Cerebellar cortex (tissue), 1 donor: ENCODE data around the gene HGFAC.

Experiments used
- DNase-seq: peaks from one replicate; pipeline ENCODE4 v3.0.0-alpha.2; 2015; ENCODE audit warnings: low spot score

The HGFAC gene

GRCh38 chr4:3426465-3427133 lies 15.2 kb upstream of the HGFAC start:
- DNase-seq, result no peak

GRCh38 chr4:3427134-3427476 lies 14.7 kb upstream of the HGFAC start:
- DNase-seq, result no peak

GRCh38 chr4:3427706-3428446 lies 13.9 kb upstream of the HGFAC start:
- DNase-seq, result no peak

- no peak for DNase-seq
Observed at GRCh38 chr4:3429651-3430050, 12.1 kb upstream of the HGFAC start.

GRCh38 chr4:3430524-3430923 lies 11.2 kb upstream of the HGFAC start:
- DNase-seq, result no peak

GRCh38 chr4:3431446-3431993 lies 10.2 kb upstream of the HGFAC start:
- DNase-seq, result no peak

GRCh38 chr4:3432381-3432790 lies 9.4 kb upstream of the HGFAC start:
- no peak for DNase-seq

- DNase-seq, result no peak
Observed at GRCh38 chr4:3433138-3433869, 8.5 kb upstream of the HGFAC start.

GRCh38 chr4:3434881-3435685 lies 6.7 kb upstream of the HGFAC start:
- no peak for DNase-seq

GRCh38 chr4:3435686-3435956 lies 6.1 kb upstream of the HGFAC start:
- no peak for DNase-seq

GRCh38 chr4:3436048-3436797 lies 5.5 kb upstream of the HGFAC start:
- DNase-seq, result no peak

- no peak for DNase-seq
Observed at GRCh38 chr4:3436798-3437581, 4.8 kb upstream of the HGFAC start.

GRCh38 chr4:3437582-3437936 lies 4.2 kb upstream of the HGFAC start:
- no peak for DNase-seq

GRCh38 chr4:3437998-3438846 lies 3.5 kb upstream of the HGFAC start:
- no peak for DNase-seq

- no peak for DNase-seq
Observed at GRCh38 chr4:3438847-3439180, 3.0 kb upstream of the HGFAC start.

GRCh38 chr4:3439391-3439790 lies 2.4 kb upstream of the HGFAC start:
- no peak for DNase-seq

GRCh38 chr4:3440011-3440410 lies 1.8 kb upstream of the HGFAC start:
- no peak for DNase-seq

GRCh38 chr4:3440979-3441500 lies 728 bp upstream of the HGFAC start:
- no peak for DNase-seq

GRCh38 chr4:3442460-3442958 lies 741 bp downstream of the HGFAC start:
- no peak for DNase-seq
